Neural cell (in vitro differentiated cells): ENCODE results near the gene SLC22A3. TPM values are rescaled to one million over a fixed set of nuclear protein-coding genes. Genes with fewer than 3 reads are reported as not detected.

Experiments
- H2AFZ ChIP-seq: fragments of 200-600, 300-800 bp; sonication (generic), shearing (Covaris generic); 2 replicates; pipeline ENCODE4 v1.6.0; 2014; ENCODE audit warnings: low read depth, mild to moderate bottlenecking, antibody characterized with exemption, low read length, moderate library complexity
- H3F3A ChIP-seq: fragments of 200-600 bp; shearing (Covaris generic); 2 replicates; pipeline ENCODE4 v1.6.1; 2016; ENCODE audit warnings: mild to moderate bottlenecking, moderate library complexity, mixed read lengths, antibody characterized with exemption, low read length; ENCODE audit not compliant: insufficient read depth, poor library complexity, severe bottlenecking
- H3K27ac ChIP-seq: fragments of 200-600, 300-800 bp; sonication (generic), shearing (Covaris generic); 2 replicates; pipeline ENCODE4 v1.5.1; 2014; ENCODE audit warnings: mild to moderate bottlenecking, low read length, moderate library complexity
- H3K27me3 ChIP-seq: fragments of 300-800, 200-600 bp; sonication (generic), shearing (Covaris generic); 2 replicates; pipeline ENCODE4 v1.6.0; 2014; ENCODE audit warnings: mild to moderate bottlenecking, low read depth, low read length, moderate library complexity; ENCODE audit not compliant: insufficient read depth
- H3K36me3 ChIP-seq: fragments of 300-800, 200-600 bp; sonication (generic), shearing (Covaris generic); 2 replicates; pipeline ENCODE4 v1.5.1; 2014; ENCODE audit warnings: mild to moderate bottlenecking, antibody characterized with exemption, low read length, moderate library complexity; ENCODE audit not compliant: insufficient read depth
- H3K4me2 ChIP-seq: fragments of 300-800, 200-600 bp; sonication (generic), shearing (Covaris generic); 2 replicates; pipeline ENCODE4 v1.6.0; 2014; ENCODE audit warnings: mild to moderate bottlenecking, low read length
- H3K4me3 ChIP-seq: fragments of 300-800, 200-600 bp; sonication (generic), shearing (Covaris generic); 2 replicates; pipeline ENCODE4 v1.5.1; 2014; ENCODE audit warnings: mild to moderate bottlenecking, low read length, moderate library complexity
- H3K79me2 ChIP-seq: fragments of 200-600 bp; shearing (Covaris generic); replicated peaks from 2 replicates; pipeline ENCODE4 v1.6.0; 2014; ENCODE audit warnings: mild to moderate bottlenecking, low read length, moderate library complexity; ENCODE audit not compliant: insufficient read depth
- H3K9ac ChIP-seq: fragments of 300-800, 200-600 bp; sonication (generic), shearing (Covaris generic); 2 replicates; pipeline ENCODE4 v1.6.1; 2016; ENCODE audit warnings: mild to moderate bottlenecking, low read length, mixed read lengths
- H3K9me2 ChIP-seq: fragments of 200-600 bp; shearing (Covaris generic); 2 replicates; pipeline ENCODE4 v1.6.1; 2016; ENCODE audit warnings: mild to moderate bottlenecking, low read length, mixed read lengths; ENCODE audit not compliant: insufficient read depth
- H3K9me3 ChIP-seq: fragments of 200-600, 300-800 bp; sonication (generic), shearing (Covaris generic); 2 replicates; pipeline ENCODE4 v1.6.1; 2016; ENCODE audit warnings: mild to moderate bottlenecking, mixed run types, low read length, moderate library complexity, mixed read lengths
- H4K20me1 ChIP-seq: fragments of 200-600 bp; shearing (Covaris generic); 2 replicates; pipeline ENCODE4 v1.6.1; 2016; ENCODE audit warnings: mild to moderate bottlenecking, mixed run types; ENCODE audit not compliant: insufficient read depth
- EP300 ChIP-seq: fragments of 450-650 bp; conservative IDR thresholded peaks from 2 replicates; pipeline ENCODE4 v1.6.1; 2014; ENCODE audit warnings: antibody characterized with exemption, mild to moderate bottlenecking, moderate library complexity; ENCODE audit not compliant: poor library complexity, severe bottlenecking
- EZH2 ChIP-seq: fragments of 200-600, 300-800 bp; shearing (Covaris generic), sonication (generic); IDR thresholded peaks from 2 replicates; pipeline ENCODE4 v1.6.1; 2014; ENCODE audit warnings: antibody characterized with exemption, low read length, borderline replicate concordance, mild to moderate bottlenecking; ENCODE audit not compliant: insufficient read depth, poor library complexity, severe bottlenecking
- MXI1 ChIP-seq: fragments of 450-650 bp; conservative IDR thresholded peaks from 2 replicates; pipeline ENCODE4 v1.6.1; 2014; ENCODE audit warnings: antibody characterized with exemption, mild to moderate bottlenecking; ENCODE audit not compliant: poor library complexity, severe bottlenecking
- POLR2AphosphoS5 ChIP-seq: IDR thresholded peaks from 2 replicates; pipeline ENCODE4 v1.6.1; 2012
- RAD21 ChIP-seq: fragments of 450-650 bp; conservative IDR thresholded peaks from 2 replicates; pipeline ENCODE4 v1.6.1; 2014; ENCODE audit warnings: antibody characterized with exemption, mild to moderate bottlenecking, moderate library complexity
- REST ChIP-seq: IDR thresholded peaks from 2 replicates; pipeline ENCODE4 v1.6.1; 2012; ENCODE audit warnings: borderline replicate concordance
- SMC3 ChIP-seq: fragments of 450-650 bp; conservative IDR thresholded peaks from 2 replicates; pipeline ENCODE4 v1.6.1; 2014; ENCODE audit warnings: antibody characterized with exemption, mild to moderate bottlenecking, moderate library complexity; ENCODE audit not compliant: poor library complexity
- TAF1 ChIP-seq: IDR thresholded peaks from 2 replicates; pipeline ENCODE4 v1.6.1; 2012; ENCODE audit warnings: low read depth
- polyA plus RNA-seq: library from polyadenylated mRNA; depleted of rRNA; stranded (reverse); fragments of >200 nt; gene quantifications from 2 replicates; pipeline ENCODE4 v1.2.3, GENCODE V29; 2014
- TF ChIP-seq, protein P1 (sequence below): fragments of 450-650 bp; IDR thresholded peaks from 2 replicates; pipeline ENCODE4 v1.5.1; 2014; ENCODE audit warnings: antibody characterized with exemption, mild to moderate bottlenecking, moderate library complexity; ENCODE audit not compliant: poor library complexity, severe bottlenecking

The SLC22A3 gene
- polyA plus RNA-seq, 1 donor from 2014 or later, result not detected

- TF ChIP-seq EP300, result no peak
- TF ChIP-seq MXI1, result no peak
- Histone ChIP-seq H3K27me3 (no peaks in the 10 kb centered on the region), H3K9me2 (no peaks in the 10 kb centered on the region), H3K9ac (no peak overlapping the region), H3K9me3 (no peaks in the 10 kb centered on the region), H4K20me1 (no peaks in the 10 kb centered on the region), H3F3A (no peaks in the 10 kb centered on the region), H3K36me3 (no peaks in the 10 kb centered on the region), H3K27ac (no peak overlapping the region), H3K4me2 (no peak overlapping the region), H2AFZ (no peak overlapping the region), H3K4me3 (no peak overlapping the region), H3K79me2 (no peaks in the 10 kb centered on the region)
These were observed 17.6 kb upstream of the SLC22A3 start for GRCh38 chr6:160330619-160331018.

- Histone ChIP-seq H3K4me3 (no peak overlapping the region), H3K79me2 (no peaks in the 10 kb centered on the region), H4K20me1 (no peaks in the 10 kb centered on the region), H3K4me2 (no peak overlapping the region), H3K27me3 (no peaks in the 10 kb centered on the region), H3F3A (no peaks in the 10 kb centered on the region), H2AFZ (no peak overlapping the region), H3K36me3 (no peaks in the 10 kb centered on the region), H3K9me2 (no peaks in the 10 kb centered on the region), H3K27ac (no peak overlapping the region), H3K9me3 (no peaks in the 10 kb centered on the region), H3K9ac (no peak overlapping the region)
- TF ChIP-seq MXI1 (no peak), EP300 (no peak), RAD21 (no peak), POLR2AphosphoS5 (no peak), EZH2 (no peak), TAF1 (no peak), REST (no peak), SMC3 (no peak)
- TF ChIP-seq, protein P1, sequence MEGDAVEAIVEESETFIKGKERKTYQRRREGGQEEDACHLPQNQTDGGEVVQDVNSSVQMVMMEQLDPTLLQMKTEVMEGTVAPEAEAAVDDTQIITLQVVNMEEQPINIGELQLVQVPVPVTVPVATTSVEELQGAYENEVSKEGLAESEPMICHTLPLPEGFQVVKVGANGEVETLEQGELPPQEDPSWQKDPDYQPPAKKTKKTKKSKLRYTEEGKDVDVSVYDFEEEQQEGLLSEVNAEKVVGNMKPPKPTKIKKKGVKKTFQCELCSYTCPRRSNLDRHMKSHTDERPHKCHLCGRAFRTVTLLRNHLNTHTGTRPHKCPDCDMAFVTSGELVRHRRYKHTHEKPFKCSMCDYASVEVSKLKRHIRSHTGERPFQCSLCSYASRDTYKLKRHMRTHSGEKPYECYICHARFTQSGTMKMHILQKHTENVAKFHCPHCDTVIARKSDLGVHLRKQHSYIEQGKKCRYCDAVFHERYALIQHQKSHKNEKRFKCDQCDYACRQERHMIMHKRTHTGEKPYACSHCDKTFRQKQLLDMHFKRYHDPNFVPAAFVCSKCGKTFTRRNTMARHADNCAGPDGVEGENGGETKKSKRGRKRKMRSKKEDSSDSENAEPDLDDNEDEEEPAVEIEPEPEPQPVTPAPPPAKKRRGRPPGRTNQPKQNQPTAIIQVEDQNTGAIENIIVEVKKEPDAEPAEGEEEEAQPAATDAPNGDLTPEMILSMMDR, result no peak
These were observed 17.0 kb upstream of the SLC22A3 start for GRCh38 chr6:160331204-160331603.

- Histone ChIP-seq H2AFZ (no peak overlapping the region), H3K27me3 (no peaks in the 10 kb centered on the region), H4K20me1 (no peaks in the 10 kb centered on the region), H3K27ac (no peak overlapping the region), H3F3A (no peaks in the 10 kb centered on the region), H3K36me3 (no peaks in the 10 kb centered on the region), H3K79me2 (no peaks in the 10 kb centered on the region), H3K9me3 (no peaks in the 10 kb centered on the region), H3K4me2 (no peak overlapping the region), H3K9me2 (no peaks in the 10 kb centered on the region), H3K4me3 (no peak overlapping the region), H3K9ac (no peak overlapping the region)
- TF ChIP-seq, protein P1, result no peak
- TF ChIP-seq TAF1 (no peak), POLR2AphosphoS5 (no peak), SMC3 (no peak), EZH2 (no peak), RAD21 (no peak), EP300 (no peak), REST (no peak), MXI1 (no peak)
These were observed 16.4 kb upstream of the SLC22A3 start for GRCh38 chr6:160331753-160332152.
